Left renal pelvis (tissue), 4 donors: ENCODE measurements around the gene C5. TPM values are rescaled to one million over a fixed set of nuclear protein-coding genes. Genes with fewer than 3 reads are reported as not detected.
"Not testable (repeated sequence)": the region's sequence is repeated elsewhere in the genome, so short reads cannot be mapped to it uniquely, and the experiment has no call there.

Experiments used
- DNase-seq, 4 donors: peaks; one replicate each; pipeline ENCODE4 v3.0.0-alpha.2; 2013; ENCODE audit warnings: low read depth in 4 of 4, low spot score in 3 of 4
- polyA plus RNA-seq, 4 donors: library from polyadenylated mRNA; unstranded; fragments of 120-200 nt; gene quantifications; one replicate each; pipeline ENCODE4 v1.2.1, GENCODE V29; 2013; ENCODE audit not compliant: insufficient read length in 4 of 4

C5 gene
- polyA plus RNA-seq, 4 donors, result 10.7 to 16.9 (median 15.1) TPM

DNA sequence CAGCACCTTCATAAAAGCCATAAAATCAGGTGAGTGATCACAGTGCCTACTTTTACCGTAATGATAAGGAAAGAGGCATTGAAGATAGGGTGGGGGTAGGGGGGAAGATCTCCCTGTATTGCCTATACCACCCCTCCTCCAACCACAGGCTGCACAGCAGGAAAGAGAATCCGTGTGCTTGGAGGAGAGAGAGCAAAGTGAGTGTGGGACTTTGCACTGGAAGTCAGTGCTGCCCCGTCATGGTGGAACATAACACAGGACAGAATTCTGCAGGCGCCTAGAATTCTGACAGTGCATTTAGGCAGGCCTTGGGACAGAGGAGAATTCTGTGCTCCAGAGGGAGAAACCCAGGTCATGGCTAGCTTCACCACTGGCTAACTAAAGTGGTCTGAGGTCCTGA lies 3.5 kb upstream of the C5 start:
- no peak for DNase-seq

DNA sequence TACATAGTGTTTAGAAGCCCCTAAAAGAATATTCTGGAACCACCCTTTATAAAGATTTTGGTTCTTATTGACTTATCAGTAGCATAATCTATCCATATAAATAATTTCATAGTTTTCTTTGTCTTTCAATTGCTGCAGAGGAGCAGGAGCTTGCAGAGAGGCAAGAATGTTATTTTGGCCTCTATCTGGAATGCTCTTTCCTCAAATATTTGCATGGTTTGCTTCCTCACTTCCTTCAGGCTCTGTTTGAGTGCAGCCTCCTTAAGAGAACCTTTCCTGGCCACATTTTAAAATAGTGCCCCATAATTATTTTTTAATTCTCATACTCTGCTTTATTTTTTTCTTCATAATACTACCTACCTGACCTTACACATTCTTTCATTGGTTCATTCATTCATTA lies 1.5 kb downstream of the C5 start:
- no peak for DNase-seq

DNA sequence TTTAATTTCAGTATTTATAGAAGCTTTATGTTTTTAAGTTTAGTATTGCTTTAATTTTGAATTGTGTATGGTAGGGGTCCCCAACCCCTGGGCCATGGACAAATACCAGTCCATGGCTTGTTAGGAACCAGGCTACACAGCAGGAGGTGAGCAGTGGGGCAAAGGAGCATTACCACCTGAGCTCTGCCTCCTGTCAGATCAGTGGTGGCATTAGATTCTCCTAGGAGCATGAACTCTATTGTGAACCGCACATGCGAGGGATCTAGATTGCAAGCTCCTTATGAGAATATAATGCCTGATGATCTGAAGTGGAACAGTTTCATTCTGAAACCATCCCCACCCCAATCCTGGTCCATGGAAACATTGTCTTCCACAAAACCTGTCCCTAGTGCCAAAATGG lies 1.9 kb downstream of the C5 start:
- no peak for DNase-seq

DNA sequence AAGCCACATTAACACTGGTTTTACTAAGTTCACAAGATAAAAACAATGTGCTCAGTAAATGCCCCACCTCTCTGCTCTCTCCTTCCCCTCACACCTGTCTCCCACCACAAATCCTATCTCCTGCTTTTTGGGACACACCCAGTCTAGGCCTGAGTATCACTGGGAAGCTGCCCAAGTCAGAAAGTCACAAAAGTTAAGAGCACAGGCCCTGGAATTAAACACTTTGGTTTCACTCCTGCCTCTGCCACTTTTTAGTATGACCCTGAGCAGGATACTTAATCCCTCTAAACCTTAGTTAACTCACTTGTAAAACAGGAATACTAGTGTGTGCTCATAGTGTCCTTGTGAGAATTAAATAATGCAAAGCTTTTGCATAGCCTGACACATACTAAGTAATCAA lies 11.3 kb downstream of the C5 start:
- DNase-seq, result no peak

DNA sequence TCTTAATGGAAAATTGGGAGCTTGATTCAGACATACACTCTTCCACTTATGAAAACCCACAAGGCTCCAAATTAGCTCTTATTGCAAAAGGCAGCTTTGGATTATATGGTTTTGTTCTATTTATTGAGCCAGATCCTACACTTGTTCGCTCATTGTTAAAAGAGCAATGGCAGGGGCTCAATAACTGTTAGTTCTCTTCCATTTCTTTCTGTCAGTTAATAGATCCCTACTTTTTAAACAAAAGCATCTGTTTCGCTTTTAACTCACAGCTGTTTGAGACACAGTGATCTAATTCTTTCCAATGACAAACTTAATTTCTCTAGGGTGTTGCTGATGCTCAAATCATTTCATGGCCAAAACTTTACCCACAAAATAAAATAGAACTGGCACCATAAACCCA lies 11.7 kb downstream of the C5 start:
- no peak for DNase-seq

DNA sequence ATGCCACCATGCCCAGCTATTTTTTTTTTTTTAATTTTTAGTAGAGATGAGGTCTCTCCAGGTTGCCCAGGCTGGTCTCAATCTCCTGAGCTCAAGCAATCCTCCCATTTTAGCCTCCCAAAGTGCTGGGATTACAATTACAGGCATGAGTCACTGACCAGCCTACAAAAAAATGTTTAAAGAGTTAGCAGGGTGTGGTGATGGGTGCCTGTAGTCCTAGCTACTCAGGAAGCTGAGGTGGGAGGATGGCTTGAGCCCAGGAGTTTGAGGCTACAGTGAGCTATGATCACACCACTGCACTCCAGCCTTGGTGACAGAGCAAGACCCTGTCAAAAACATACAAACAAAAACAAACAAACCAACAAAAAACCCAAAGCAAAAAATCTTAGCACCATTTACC lies 14.4 kb downstream of the C5 start:
- DNase-seq, result not testable (repeated sequence)

DNA sequence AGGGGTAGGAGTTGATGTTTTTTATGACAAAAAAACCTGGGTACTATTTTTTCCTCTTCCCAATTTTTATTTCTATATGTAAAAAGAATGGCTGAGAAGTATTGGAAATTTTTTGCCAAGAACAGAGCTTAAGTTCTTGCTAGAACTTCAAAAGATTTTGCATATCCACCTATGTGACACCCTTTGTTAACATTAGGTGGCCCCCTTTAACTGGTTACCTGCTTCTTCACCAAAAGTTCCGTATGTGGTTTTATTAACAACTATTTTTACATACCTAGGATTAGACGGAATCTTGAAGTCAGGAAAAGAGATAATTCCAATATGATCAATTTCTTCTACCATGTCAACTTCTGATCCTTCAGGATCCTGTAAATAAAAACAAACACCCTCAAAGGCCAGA lies 15.5 kb downstream of the C5 start:
- DNase-seq, result no peak

DNA sequence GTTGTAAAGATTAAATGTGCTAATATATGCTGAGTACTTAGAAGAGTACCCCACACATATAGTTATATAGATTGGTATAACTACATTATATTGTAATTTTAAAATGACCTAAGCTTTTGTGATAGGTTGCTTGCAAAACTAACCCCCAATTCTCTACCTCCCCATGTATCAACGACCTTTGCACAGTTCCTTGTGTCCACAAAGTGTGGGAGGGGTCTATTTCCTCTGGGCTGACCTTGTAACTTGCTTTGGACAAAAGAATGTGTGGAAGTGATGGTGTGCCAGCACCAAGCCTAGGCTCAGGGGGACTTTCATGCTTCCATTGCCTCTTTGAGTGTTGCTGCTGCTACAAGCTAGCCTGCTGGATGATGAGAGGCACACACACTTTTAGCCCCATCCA lies 20.6 kb downstream of the C5 start:
- DNase-seq, result no peak

DNA sequence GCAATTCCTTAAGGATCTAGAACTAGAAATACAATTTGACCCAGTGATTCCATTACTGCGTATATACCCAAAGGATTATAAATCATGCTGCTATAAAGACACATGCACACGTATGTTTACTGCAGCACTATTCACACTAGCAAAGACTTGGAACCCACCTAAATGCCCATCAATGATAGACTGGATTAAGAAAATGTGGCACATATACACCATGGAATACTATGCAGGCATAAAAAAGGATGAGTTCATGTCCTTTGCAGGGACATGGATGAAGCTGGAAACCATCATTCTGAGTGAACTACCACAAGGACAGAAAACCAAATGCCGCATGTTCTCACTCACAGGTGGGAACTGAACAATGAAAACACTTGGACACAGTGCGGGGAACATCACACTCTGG lies 21.8 kb downstream of the C5 start:
- not testable (repeated sequence) for DNase-seq

DNA sequence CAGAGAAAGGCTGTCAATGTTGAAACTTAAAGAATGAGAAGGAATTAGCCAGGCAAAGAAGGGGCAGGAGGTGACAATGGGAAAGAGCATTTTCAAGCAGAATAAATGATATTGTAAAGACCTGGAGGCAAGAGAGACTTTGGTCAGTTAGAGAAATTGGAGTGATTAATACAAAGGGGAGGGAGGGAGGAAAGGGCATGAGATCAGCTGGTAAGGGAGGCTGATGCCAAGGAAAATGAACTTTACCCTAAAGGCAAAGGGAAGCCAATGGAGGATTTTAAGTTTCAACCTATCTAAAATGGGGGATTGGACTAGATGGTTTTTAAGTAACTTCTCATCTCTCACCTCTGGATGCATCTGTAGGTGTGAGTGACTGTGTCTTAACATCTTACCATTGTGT lies 23.3 kb downstream of the C5 start:
- DNase-seq, result no peak

DNA sequence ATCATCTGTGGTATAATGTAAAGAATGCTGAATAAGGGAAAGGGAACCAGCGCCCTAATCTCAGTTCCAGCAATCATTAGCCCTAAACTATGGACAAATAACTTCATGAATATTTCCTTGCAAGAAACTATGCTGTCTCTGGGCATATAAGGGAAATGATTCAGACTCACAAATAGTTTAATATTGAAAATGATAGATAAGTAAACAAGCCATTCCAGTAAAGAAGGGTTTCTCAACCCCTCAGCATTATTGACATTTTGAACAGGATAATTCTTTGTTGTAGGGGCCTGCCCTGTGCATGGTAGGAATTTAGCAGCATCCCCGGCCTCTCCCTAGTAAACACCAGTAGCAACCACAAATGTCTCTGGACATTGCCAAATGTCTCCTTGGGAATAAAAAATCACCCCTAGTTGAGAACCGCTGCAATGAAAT lies 23.8 kb downstream of the C5 start:
- DNase-seq, result no peak

DNA sequence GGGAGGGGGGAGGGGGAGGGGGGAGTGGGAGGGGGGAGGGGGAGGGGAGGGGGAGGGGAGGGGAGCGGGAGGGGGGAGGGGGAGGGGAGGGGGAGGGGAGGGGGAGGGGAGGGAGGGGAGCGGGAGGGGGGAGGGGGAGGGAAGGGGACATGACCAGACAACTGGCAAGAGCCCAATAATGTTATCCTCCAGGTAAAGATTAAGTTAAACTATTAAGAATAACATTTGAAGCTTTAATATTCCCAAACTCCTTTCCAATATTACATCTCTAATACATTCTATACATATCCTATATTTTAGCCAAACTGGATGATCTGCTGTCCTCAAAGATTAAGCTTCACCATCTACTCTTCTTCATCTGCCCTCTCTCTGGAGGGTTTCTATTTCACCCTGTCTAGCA lies 25.8 kb downstream of the C5 start:
- no peak for DNase-seq

DNA sequence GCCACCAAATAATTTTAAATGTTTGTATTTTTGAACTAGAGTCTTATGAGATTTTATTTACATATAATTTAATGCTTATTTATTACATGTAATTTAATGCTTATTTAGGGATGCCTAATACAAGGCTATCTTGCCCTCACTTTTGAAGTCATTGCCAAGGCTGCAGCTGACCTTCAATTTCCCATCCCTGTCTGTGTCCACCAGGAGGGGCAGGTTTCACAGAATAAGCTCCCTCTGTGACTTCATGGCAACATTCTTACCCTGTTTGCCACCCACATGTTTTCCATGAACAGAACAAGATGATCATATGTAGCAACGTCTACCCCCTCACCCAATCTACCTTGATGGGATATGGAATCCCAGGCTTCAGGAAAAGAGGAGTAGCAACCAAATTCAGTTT lies 27.0 kb downstream of the C5 start:
- no peak for DNase-seq

DNA sequence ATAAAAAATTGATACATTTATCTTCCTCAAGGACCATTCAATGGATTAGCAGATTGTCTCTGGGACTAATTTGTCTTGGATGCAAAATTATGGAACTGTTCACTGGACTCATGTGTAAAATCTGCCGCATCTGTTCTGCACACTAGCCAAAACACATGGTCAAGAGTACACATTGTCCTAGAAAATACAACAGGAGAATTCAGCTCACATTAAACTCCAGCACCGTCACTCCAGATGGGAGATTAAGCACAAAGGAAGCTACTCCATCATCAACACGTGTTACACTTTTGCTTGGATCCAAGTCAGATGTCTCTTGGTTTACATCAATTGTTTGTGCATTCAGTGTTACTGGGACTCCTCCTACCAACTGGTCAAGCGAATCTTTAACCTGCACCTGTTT lies 28.8 kb downstream of the C5 start:
- no peak for DNase-seq

DNA sequence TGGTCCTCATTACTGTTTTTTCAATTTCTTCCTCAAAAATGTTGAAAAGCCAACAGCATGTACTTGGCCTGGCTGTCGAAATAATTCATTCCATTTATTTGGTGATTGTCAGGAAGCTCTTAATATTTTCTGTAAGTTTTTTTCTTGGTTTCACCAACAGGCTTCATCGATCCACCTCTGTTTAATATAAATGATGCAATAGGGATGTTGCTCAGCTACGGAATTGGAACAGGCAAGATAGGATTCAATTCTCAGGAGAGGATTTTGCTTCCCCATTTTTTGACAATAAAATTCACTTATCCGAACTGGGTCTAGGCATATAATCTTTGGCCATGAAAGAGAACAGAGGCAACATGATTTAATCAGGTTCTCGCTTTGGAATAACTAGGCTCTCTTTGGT lies 30.8 kb downstream of the C5 start:
- no peak for DNase-seq

DNA sequence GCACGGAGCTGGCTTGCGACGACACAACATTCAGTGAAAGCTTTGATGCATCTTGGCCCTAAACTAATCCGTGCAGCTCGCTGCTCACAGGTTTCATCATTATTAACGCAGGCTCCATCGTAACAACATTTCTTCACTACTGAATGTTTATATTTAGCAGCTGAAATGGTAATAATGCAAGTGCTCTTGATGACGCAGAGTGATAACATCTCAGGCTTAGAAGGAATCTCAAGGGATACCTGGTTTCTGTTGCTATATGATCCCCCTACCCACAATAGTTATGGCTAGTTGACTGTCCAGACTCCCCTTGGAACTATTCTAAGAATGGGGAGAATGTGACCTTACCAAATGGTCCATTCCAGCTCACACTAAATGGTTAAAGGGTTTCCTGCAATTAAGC lies 36.2 kb downstream of the C5 start:
- DNase-seq, result no peak

DNA sequence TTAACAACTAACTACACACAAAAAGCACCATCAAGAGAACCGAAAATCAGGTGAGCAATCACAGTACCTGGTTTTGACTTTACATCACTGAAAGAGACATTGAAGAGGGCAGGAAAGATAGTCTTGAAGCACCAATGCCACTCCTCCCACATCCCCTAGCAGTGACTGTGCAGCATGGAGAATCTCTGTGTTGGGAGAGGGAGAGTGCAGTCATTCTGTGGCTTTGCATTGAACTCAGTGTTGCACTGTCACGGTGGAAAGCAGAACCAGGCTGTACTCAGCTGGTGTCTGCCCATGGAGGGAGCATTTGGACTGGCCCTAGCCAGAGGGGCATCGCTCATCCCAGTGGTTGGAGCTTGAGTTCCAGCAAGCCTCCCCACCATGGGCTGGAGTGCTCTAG lies 40.4 kb downstream of the C5 start:
- no peak for DNase-seq

DNA sequence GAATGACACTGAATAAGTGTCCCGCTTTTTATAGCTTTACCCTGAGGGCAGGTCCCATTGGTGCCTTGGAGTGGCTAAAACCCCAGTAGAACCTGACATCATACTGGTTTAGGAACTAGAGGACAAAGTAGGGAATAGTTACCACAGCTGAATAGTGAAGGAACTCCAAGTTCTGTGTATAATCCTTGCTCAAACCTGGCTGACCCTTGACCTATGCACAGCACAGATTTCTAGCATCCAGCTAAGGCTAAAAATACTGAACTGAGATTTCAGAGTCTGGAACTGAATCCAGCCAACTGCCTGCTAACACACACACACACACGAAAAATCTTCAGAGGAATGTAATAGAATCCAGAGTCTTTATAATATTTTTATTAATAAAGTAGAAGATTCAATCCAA lies 50.8 kb downstream of the C5 start:
- no peak for DNase-seq

DNA sequence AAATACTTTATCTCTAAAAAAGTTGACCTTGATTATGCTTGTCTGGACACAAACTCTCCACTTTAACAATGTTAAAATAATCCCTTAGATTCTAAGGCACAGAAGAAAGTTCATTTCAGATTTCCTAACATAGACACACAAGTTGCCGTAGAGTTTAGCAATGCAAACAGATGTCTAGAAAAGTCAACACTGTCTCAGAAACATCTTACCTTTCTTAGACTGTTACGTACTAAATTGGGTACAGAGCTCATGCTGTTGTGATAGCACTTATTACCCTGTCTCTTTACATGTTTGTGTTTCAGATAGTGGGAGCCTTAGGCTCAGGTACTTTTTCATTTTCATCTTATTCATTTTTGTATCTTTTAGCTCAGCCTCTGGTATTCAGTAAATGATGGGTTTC lies 52.0 kb downstream of the C5 start:
- DNase-seq, result no peak

DNA sequence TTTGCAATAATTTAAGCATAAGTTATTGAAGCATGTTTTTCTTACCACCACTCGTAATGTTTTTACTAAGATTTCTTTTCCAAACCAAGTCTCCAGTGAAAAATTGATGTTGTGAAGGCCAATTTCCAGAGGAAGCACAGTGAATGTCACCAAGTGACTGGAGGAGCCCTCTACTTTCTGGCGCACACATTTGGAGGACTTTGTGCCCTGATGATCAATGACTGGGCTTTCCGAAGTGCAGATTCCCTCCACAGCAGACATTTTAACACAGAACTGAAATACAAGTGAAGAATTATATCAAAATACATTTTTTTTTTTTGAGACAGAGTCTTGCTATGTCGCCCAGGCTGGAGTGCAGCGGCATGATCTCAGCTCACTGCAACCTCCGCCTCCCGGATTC lies 52.6 kb downstream of the C5 start:
- no peak for DNase-seq

DNA sequence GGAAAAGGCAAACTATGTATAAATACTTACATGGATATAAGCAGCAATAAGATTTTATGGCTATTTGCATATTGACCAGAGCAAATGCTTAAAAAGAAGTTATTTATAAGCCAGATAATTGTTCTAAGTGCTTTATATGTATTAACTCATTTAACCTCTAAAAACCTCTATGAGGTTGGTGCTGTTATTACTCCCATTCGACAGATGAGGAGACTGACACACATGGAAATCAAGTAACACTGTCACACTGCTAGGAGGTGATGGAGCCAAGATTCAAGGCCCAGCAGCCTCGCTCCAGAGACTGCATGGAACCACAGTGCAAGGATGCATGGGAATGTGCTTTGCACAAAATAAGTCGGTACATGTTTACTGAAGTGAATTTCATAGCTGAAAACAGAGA lies 53.7 kb downstream of the C5 start:
- DNase-seq, result no peak

DNA sequence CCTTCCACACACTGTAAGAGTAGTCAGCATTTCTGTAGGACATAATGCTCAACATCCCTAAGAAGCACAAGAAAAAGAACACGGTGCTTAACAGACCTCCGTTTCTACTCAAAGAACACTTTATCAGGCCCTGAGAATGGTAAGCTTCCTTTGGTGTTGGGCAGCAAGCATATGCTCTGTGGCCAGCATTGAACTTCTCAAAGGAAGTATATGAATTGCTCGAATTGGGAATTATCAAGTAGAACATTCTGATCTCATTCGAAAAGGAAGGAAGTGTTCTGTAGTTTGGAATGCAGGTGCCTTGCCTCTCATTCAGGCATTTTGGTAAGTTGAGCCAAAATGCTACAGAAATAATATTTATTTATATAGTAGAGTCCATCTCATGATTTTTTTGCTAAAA lies 61.0 kb downstream of the C5 start:
- DNase-seq, result no peak

DNA sequence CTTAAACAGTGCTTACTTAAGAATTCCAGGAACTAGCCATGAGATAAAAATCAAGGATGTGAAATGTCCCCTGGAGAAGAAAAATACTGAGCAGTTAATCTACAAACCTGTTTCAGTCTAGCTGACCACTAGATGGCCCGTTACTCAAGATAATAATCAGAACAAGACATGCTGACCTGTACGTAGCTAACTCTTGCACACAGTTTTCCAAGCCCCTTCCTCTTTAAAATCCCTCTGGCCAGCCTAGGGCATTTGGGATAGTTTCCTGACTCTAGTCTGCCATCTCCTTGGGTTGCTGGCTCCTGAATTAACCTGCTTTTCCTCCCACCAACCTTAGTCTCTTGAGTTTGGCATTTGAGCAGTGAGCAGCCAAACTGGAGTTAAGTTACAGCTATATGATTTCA lies 64.3 kb downstream of the C5 start:
- peak; percentile 10 to 22 (median 15) for DNase-seq

DNA sequence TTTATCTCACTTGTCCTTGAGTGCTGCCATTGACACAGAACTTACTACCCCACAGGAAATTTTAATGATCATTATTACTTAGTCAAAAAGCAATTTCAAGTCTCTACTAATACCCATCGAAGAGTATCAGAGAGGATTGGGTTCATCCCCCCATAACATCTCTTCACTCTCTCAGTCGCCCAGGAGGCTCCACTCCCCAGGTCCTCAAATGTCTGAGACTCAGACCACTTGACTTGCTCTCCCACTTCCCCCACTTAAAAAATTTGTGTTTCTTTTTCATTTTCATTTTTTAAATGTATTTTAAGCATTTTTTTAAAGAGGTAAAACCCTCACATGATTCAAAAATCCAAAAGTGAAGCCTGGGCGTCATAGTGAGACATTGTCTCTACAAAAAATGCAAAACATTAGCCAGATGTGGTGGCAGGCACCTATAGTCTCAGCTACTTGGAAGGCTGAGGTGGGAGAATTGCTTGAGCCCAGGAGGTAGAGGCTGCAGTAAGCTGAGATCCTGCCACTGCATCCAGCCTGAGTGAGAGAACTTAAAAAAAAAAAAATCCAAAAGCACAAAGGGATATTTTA lies 66.7 kb downstream of the C5 start:
- no peak for DNase-seq
